ENCODE measurements around the gene RNPEPL1.
A peak's percentile ranks its signal among the peaks of the same experiment; 100 is the strongest.

The RNPEPL1 gene

DNA sequence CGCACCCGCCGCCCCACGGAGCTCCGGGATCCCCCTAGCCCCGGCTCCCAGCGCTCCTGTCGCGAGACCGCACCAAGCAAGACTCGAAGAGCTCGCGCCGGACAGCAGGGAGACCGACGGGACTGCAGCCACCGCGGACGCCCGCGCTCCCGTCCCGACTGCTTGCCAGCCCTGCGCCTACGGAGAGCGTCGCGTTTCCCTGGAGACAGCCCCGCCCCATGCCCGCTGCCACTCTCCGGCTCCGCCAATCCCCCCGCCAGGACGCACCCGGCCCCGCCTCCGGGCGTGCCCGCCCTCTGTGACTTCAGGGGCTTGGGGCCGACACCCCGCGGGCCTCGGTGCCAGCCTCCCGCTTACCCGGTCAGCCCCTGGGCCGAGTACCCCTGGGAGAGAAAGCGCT lies 10.5 kb upstream of the RNPEPL1 start, which contains the start of gene ANKMY1:
ANKMY1 (minus strand) TSS at position 181 of the 400 bp plus-strand sequence. CDS start 653 bp downstream, outside the sequence.
- H3K4me3 ChIP-seq (replicated peaks; ENCODE audit: low read depth, low read length), result peak within 1 kb of the TSS; percentile 50
- peak; percentile 86 for DNase-seq (ENCODE audit: extremely low read depth, insufficient read length)
- H3K27me3 ChIP-seq (replicated peaks; ENCODE audit: control insufficient read depth, insufficient read depth, low read length), result no peaks in the 10 kb centered on the region
- H3K36me3 ChIP-seq (ENCODE audit: control insufficient read depth, insufficient read depth, low read length), result peaks cover 4% of the 10 kb centered on the region
- TF ChIP-seq CTCF (IDR thresholded peaks at IDR 0.05; ENCODE audit: insufficient read depth, low read length, poor library complexity, severe bottlenecking), result no peak

GRCh38 chr2:240558236-240558761 lies 10.0 kb upstream of the RNPEPL1 start:
- Histone ChIP-seq H3K4me3 (replicated peaks; ENCODE audit: low read depth, low read length) (peak overlapping the region; percentile 50), H3K27me3 (replicated peaks; ENCODE audit: control insufficient read depth, insufficient read depth, low read length) (no peaks in the 10 kb centered on the region), H3K36me3 (ENCODE audit: control insufficient read depth, insufficient read depth, low read length) (peaks cover 2% of the 10 kb centered on the region)
- TF ChIP-seq CTCF (IDR thresholded peaks at IDR 0.05; ENCODE audit: insufficient read depth, low read length, poor library complexity, severe bottlenecking), result no peak
- no peak for DNase-seq (ENCODE audit: extremely low read depth, insufficient read length)

GRCh38 chr2:240559286-240559685 lies 9.0 kb upstream of the RNPEPL1 start:
- DNase-seq (ENCODE audit: extremely low read depth, insufficient read length), result no peak
- Histone ChIP-seq H3K27me3 (replicated peaks; ENCODE audit: control insufficient read depth, insufficient read depth, low read length) (no peaks in the 10 kb centered on the region), H3K36me3 (ENCODE audit: control insufficient read depth, insufficient read depth, low read length) (no peaks in the 10 kb centered on the region; the same call in 1 of the 2 replicates), H3K4me3 (replicated peaks; ENCODE audit: low read depth, low read length) (peak overlapping the region; percentile 75)
- no peak for TF ChIP-seq CTCF (IDR thresholded peaks at IDR 0.05; ENCODE audit: insufficient read depth, low read length, poor library complexity, severe bottlenecking)

GRCh38 chr2:240560084-240560479 lies 8.2 kb upstream of the RNPEPL1 start, which contains the start of gene DUSP28:
Gene DUSP28 (plus strand): TSS chr2:240560357. CDS start chr2:240560685, 328 bp downstream.
- TF ChIP-seq CTCF (IDR thresholded peaks at IDR 0.05; ENCODE audit: insufficient read depth, low read length, poor library complexity, severe bottlenecking), result no peak
- peak; percentile 96 for DNase-seq (ENCODE audit: extremely low read depth, insufficient read length)
- H3K36me3 ChIP-seq (ENCODE audit: control insufficient read depth, insufficient read depth, low read length), result no peaks in the 10 kb centered on the region; the same call in 1 of the 2 replicates

DNA sequence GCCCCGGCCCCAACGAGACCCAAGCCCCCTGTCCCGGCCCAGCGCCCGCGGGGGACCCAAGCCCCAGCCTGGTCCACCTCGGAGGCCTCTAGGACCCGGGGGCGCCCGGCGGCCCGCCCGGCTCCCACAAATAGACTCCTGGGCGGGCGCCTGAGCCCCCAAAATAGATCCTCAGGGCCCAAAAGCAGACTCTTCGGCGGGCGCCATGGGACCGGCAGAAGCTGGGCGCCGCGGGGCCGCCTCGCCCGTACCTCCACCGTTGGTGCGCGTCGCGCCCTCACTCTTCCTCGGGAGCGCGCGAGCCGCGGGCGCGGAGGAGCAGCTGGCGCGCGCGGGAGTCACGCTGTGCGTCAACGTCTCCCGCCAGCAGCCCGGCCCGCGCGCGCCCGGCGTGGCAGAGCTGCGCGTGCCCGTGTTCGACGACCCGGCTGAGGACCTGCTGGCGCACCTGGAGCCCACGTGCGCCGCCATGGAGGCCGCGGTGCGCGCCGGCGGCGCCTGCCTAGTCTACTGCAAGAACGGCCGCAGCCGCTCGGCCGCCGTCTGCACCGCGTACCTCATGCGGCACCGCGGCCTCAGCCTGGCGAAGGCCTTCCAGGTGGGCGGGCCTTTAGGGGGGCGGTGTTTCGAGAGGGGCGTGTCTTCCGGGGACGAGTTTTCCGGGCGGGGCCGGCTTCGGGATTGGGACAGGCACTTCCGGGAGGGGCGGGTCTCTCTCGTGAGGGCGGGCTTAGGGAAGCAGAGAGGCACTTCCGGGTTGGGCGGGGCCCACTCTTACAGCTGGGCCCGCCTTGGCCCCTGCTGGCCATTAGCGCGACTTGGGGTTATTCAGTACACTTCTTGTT lies 7.6 kb upstream of the RNPEPL1 start:
- H3K27me3 ChIP-seq (replicated peaks; ENCODE audit: control insufficient read depth, insufficient read depth, low read length), result no peaks in the 10 kb centered on the region
- peak; percentile 11 for TF ChIP-seq CTCF (IDR thresholded peaks at IDR 0.05; ENCODE audit: insufficient read depth, low read length, poor library complexity, severe bottlenecking)
- H3K4me3 ChIP-seq (replicated peaks; ENCODE audit: low read depth, low read length), result peak overlapping the region; percentile 75
- peak; percentile 96 for DNase-seq (ENCODE audit: extremely low read depth, insufficient read length)
- no peaks in the 10 kb centered on the region; the same call in 1 of the 2 replicates for H3K36me3 ChIP-seq (ENCODE audit: control insufficient read depth, insufficient read depth, low read length)

More at GRCh38 chr2:240560084-240560479, 8.2 kb upstream of the RNPEPL1 start, which contains the start of gene DUSP28:
- H3K4me3 ChIP-seq (replicated peaks; ENCODE audit: low read depth, low read length), result peak within 1 kb of the TSS; percentile 75
- H3K27me3 ChIP-seq (replicated peaks; ENCODE audit: control insufficient read depth, insufficient read depth, low read length), result no peaks in the 10 kb centered on the region

All from GM06990 (cell line).